K562 (cell line): ENCODE data around the gene SERPINA12. TPM values are rescaled to one million over a fixed set of nuclear protein-coding genes. Genes with fewer than 3 reads are reported as not detected.

Experiments
- ATAC-seq: fragments of 200-7000 bp; cut with Tn5 transposase; 3 replicates; pipeline ENCODE4 v1.9.1; 2020; ENCODE audit warnings: moderate library complexity
- BruUV-seq: library from RNA; stranded (reverse); fragments of 400-500 nt; replicated peaks from 2 replicates; lab custom pipeline; 2021; lab: Mats Ljungman, UMichigan
- CTCF ChIA-PET: fragments of 300-600 bp; formaldehyde crosslinking; extraction: SDS; loops from one replicate; lab custom pipeline; 2021; ENCODE audit warnings: low intra/inter-chr PET ratio; lab: Yijun Ruan, JAX
- POLR2A ChIA-PET: fragments of 300-600, 350-650 bp; sonication (Branson Sonifier 250); formaldehyde crosslinking; extraction: SDS; loops from one replicate; lab custom pipeline; 2021; ENCODE audit warnings: antibody characterized with exemption, inconsistent platforms; lab: Yijun Ruan, JAX
- DNase-seq, 4 experiments: peaks; one replicate each; pipeline versions ENCODE4 v3.0.0 to v3.0.0-alpha.2; 2011 to 2018; ENCODE audit warnings: low spot score in 3 of 4, mixed read lengths in 3 of 4; ENCODE audit errors: extremely low read depth in 1 of 4
- FAIRE-seq: peaks from 2 replicates; lab custom pipeline; 2011; peaks lifted over from hg19 to GRCh38; lab: Jason Lieb, UNC
- H2AFZ ChIP-seq: 2 replicates; pipeline ENCODE4 v1.6.0; 2011; ENCODE audit warnings: low read depth, low read length, control low read depth, inconsistent platforms
- H3K27ac ChIP-seq: fragments of 200-600 bp; 3 replicates; pipeline ENCODE4 v1.8.0; 2011; ENCODE audit warnings: low read depth, mild to moderate bottlenecking, control low read depth, inconsistent platforms, low read length, moderate library complexity, mixed read lengths; ENCODE audit errors: extremely low read depth
- H3K27me3 ChIP-seq, 2 experiments: fragments of 300-600 bp in 1 of 2; 2 replicates in 1 of 2; 3 replicates in 1 of 2; pipeline versions ENCODE4 v1.6.0 to v1.8.0; 2011; ENCODE audit warnings: inconsistent platforms in 2 of 2, low read length in 2 of 2, mild to moderate bottlenecking in 1 of 2, mixed read lengths in 1 of 2, moderate library complexity in 1 of 2; ENCODE audit not compliant: control insufficient read depth in 2 of 2, insufficient read depth in 2 of 2
- H3K36me3 ChIP-seq: fragments of 300-600 bp; 3 replicates; pipeline ENCODE4 v1.8.0; 2011; ENCODE audit warnings: mild to moderate bottlenecking, low read length, inconsistent platforms; ENCODE audit not compliant: control insufficient read depth, insufficient read depth
- H3K4me1 ChIP-seq, 2 experiments: fragments of 200-600 bp in 1 of 2; replicated peaks in 1 of 2; 2 replicates in 1 of 2; 3 replicates in 1 of 2; pipeline versions ENCODE4 v1.5.1 to v1.8.0; 2011; ENCODE audit warnings: inconsistent platforms in 2 of 2, low read length in 2 of 2, mild to moderate bottlenecking in 1 of 2, mixed read lengths in 1 of 2, moderate library complexity in 1 of 2; ENCODE audit not compliant: control insufficient read depth in 2 of 2, insufficient read depth in 2 of 2
- H3K4me2 ChIP-seq: 2 replicates; pipeline ENCODE4 v1.6.1; 2011; ENCODE audit warnings: low read length, control low read depth, inconsistent platforms, mixed read lengths; ENCODE audit not compliant: insufficient read depth
- H3K4me3 ChIP-seq: fragments of 200-600 bp; sonication (generic), shearing (Covaris generic); 2 replicates; pipeline ENCODE4 v1.5.1; 2016; ENCODE audit warnings: control low read depth, inconsistent platforms
- H3K79me2 ChIP-seq: fragments of 200-600 bp; 3 replicates; pipeline ENCODE4 v1.8.0; 2011; ENCODE audit warnings: low read length, inconsistent platforms; ENCODE audit not compliant: control insufficient read depth, insufficient read depth
- H3K9ac ChIP-seq, 2 experiments: 2 replicates each; pipeline versions ENCODE4 v1.6.0 to v1.6.1; 2011; ENCODE audit warnings: low read depth in 2 of 2, low read length in 2 of 2, control low read depth in 1 of 2, inconsistent platforms in 1 of 2, mild to moderate bottlenecking in 1 of 2, mixed read lengths in 1 of 2; ENCODE audit not compliant: insufficient read depth in 1 of 2
- H3K9me1 ChIP-seq: one replicate; pipeline ENCODE4 v1.6.0; 2011; ENCODE audit warnings: inconsistent platforms, mild to moderate bottlenecking, low read length, moderate library complexity; ENCODE audit not compliant: control insufficient read depth, insufficient read depth
- H3K9me3 ChIP-seq: replicated peaks from 2 replicates; pipeline ENCODE4 v1.5.1; 2011; ENCODE audit warnings: low read depth, low read length, inconsistent platforms; ENCODE audit not compliant: control insufficient read depth, insufficient read depth
- H4K20me1 ChIP-seq: replicated peaks from 2 replicates; pipeline ENCODE4 v1.6.1; 2011; ENCODE audit warnings: low read length, inconsistent platforms, mixed read lengths; ENCODE audit not compliant: control insufficient read depth, insufficient read depth
- DPF2 ChIP-seq: fragments of 450-650 bp; IDR thresholded peaks from 2 replicates; pipeline ENCODE4 v1.6.1; 2016
- GTF2F1 ChIP-seq: IDR thresholded peaks from 2 replicates; pipeline ENCODE4 v1.6.1; 2011; ENCODE audit warnings: low read depth, low read length, improper control_type of control experiment
- HNRNPH1 ChIP-seq: fragments of 200-400 bp; formaldehyde crosslinking; optimal IDR thresholded peaks from 2 replicates; pipeline ENCODE3; 2017; ENCODE audit warnings: low read depth, mild to moderate bottlenecking, low read length, moderate library complexity
- MAFG ChIP-seq: fragments of 450-650 bp; conservative IDR thresholded peaks from 2 replicates; pipeline ENCODE4 v1.6.1; 2016; ENCODE audit warnings: missing genetic modification characterization, missing compliant biosample characterization
- NFYB ChIP-seq: IDR thresholded peaks from 2 replicates; pipeline ENCODE4 v1.6.1; 2011; ENCODE audit warnings: mild to moderate bottlenecking, moderate library complexity; ENCODE audit not compliant: insufficient read length; ENCODE audit errors: extremely low read depth
- SAP30 ChIP-seq: fragments of 200-600 bp; sonication (generic); IDR thresholded peaks from 2 replicates; pipeline ENCODE4 v1.6.1; 2012; ENCODE audit warnings: borderline replicate concordance, low read depth, mild to moderate bottlenecking, moderate library complexity, low read length, control low read depth, inconsistent platforms; ENCODE audit not compliant: insufficient read depth, poor library complexity, severe bottlenecking
- SIN3B ChIP-seq: fragments of 450-650 bp; IDR thresholded peaks from 2 replicates; pipeline ENCODE4 v1.6.1; 2017; ENCODE audit warnings: low read depth, mild to moderate bottlenecking, moderate library complexity
- SNRNP70 ChIP-seq: fragments of 200-400 bp; formaldehyde crosslinking; optimal IDR thresholded peaks from 2 replicates; pipeline ENCODE3; 2017; ENCODE audit warnings: low read depth, low read length
- TAF7 ChIP-seq: fragments of 450-650 bp; IDR thresholded peaks from 2 replicates; pipeline ENCODE4 v1.6.1; 2016; ENCODE audit warnings: missing genetic modification characterization, missing compliant biosample characterization
- ZFPM2 ChIP-seq: fragments of 250-450 bp; sonication (Bioruptor Pico); IDR thresholded peaks from 2 replicates; pipeline ENCODE4 v1.5.1; 2022; ENCODE audit warnings: mild to moderate bottlenecking
- ZNF175 ChIP-seq: fragments of 200-800 bp; sonication (Bioruptor generic); IDR thresholded peaks from 2 replicates; pipeline ENCODE4 v1.6.1; 2016; ENCODE audit warnings: low read depth, mild to moderate bottlenecking, missing genetic modification characterization, missing compliant biosample characterization
- ZNF347 ChIP-seq: fragments of 450-650 bp; formaldehyde crosslinking; IDR thresholded peaks from 2 replicates; pipeline ENCODE4 v1.4.0; 2020; ENCODE audit warnings: low read depth, mild to moderate bottlenecking, moderate library complexity
- ZNF699 ChIP-seq: fragments of 250-450 bp; sonication (Bioruptor Pico); IDR thresholded peaks from 2 replicates; pipeline ENCODE4 v1.8.0; 2021; ENCODE audit warnings: mild to moderate bottlenecking, moderate library complexity; ENCODE audit not compliant: insufficient replicate concordance
- WGBS: fragments of 100-300 bp; shearing (Covaris generic); methylation state at CpG from one replicate; pipeline ENCODE4 v1.1.6; 2016; ENCODE audit warnings: low coverage, mixed read lengths; ENCODE audit not compliant: insufficient coverage; ENCODE audit errors: missing lambda C conversion rate; 5-methylcytosine and 5-hydroxymethylcytosine counted together
- in situ Hi-C: fragments of 300-500 bp; cut with MboI; formaldehyde crosslinking; loops from 4 replicates; pipeline ENCODE4 v1.15.0; 2018; ENCODE audit warnings: inconsistent platforms, mixed read lengths
- intact Hi-C: fragments of 100-400 bp; cut with micrococcal nuclease; formaldehyde crosslinking; loops from 2 replicates; pipeline ENCODE4 v1.14.2; 2022
- polyA plus RNA-seq, 8 experiments: library from polyadenylated mRNA; depleted of rRNA in 4 of 8; stranded (reverse) in 5 of 8; unstranded in 3 of 8; fragments of >200 nt; fragmentation: Nextera tagmentation in 2 of 8; fragmentation: Illumina TruSeq in 1 of 8; extraction: Ambion mirVana in 2 of 8; extraction: Trizol in 1 of 8; gene quantifications; 2 replicates each; pipeline versions ENCODE4 v1.2.1 to v1.2.3, GENCODE V29; 2011 to 2014; ENCODE audit warnings: inconsistent platforms in 1 of 8, missing spikeins in 1 of 8
- total RNA-seq, 7 experiments: library from RNA; depleted of rRNA in 6 of 7; stranded (reverse); fragments of >200 nt in 6 of 7; fragmentation: Illumina TruSeq in 2 of 7; extraction: Trizol in 2 of 7; gene quantifications; 2 replicates each; pipeline versions ENCODE4 v1.2.1 to v1.2.3, GENCODE V29; 2011 to 2021; ENCODE audit warnings: low replicate concordance in 1 of 7
- TF ChIP-seq, protein P1 (sequence below): fragments of 250-450 bp; sonication (Bioruptor Pico); IDR thresholded peaks from 2 replicates; pipeline ENCODE4 v1.8.0; 2021; ENCODE audit warnings: borderline replicate concordance, mild to moderate bottlenecking, moderate library complexity; ENCODE audit not compliant: poor library complexity, severe bottlenecking

SERPINA12 gene
- total and polyA plus RNA-seq, 9 of the 15 experiments (the other 6 are each of a cell fraction or from before 2014, with no cell fraction given), result not detected

DNA sequence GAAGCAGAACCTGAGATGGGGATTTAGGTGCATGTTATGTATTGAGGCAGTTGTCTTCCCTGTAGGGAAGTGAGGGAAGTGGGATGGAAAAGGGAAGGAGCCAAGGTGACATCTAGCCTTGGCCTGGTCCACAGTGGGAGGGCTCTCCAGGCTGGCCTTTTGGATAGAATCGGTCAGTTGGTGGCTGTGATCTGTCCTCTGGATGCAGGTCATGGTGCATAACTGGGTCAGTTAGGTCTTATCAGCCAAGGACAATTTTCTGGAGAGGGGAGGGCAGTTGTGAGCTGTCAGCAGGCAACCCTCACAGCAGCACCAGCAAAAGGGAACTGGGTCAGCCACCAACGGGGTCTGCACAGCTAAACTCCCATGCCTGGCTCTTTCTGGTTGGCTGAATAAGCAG, 9.6 kb downstream of the SERPINA12 start:
- no TSS peak for BruUV-seq
- no peak overlapping the region for H3K4me2 ChIP-seq

More for the DNA sequence above, 9.6 kb downstream of the SERPINA12 start:
- 0% methylated on average over 2 of the region's 2 CpGs for WGBS
- Histone ChIP-seq H3K79me2 (no peaks in the 10 kb centered on the region), H3K4me3 (no peak overlapping the region), H4K20me1 (no peaks in the 10 kb centered on the region; the same call in 1 of the 2 replicates), H3K27ac (no peak overlapping the region), H3K27me3 (no peaks in the 10 kb centered on the region), H3K36me3 (no peaks in the 10 kb centered on the region), H3K9ac (no peak overlapping the region), H2AFZ (no peak overlapping the region), H3K4me1 (no peaks in the 10 kb centered on the region), H3K9me1 (no peaks in the 10 kb centered on the region), H3K9me3 (no peaks in the 10 kb centered on the region)
- intact Hi-C loops, result no loop called here
- DNase-seq (no peak), ATAC-seq (no peak), FAIRE-seq (no peak)
- CTCF ChIA-PET, result no interaction called here
- TF ChIP-seq HNRNPH1 (no peak), SAP30 (no peak), TAF7 (tag) (no peak), SNRNP70 (no peak), DPF2 (no peak), NFYB (no peak), ZFPM2 (no peak), ZNF175 (CRISPR knock-in tag) (no peak), GTF2F1 (no peak), ZNF699 (CRISPR knock-in tag) (no peak), MAFG (tag) (no peak), ZNF347 (CRISPR knock-in tag) (no peak), SIN3B (no peak)
- TF ChIP-seq, protein P1, sequence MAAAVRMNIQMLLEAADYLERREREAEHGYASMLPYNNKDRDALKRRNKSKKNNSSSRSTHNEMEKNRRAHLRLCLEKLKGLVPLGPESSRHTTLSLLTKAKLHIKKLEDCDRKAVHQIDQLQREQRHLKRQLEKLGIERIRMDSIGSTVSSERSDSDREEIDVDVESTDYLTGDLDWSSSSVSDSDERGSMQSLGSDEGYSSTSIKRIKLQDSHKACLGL (CRISPR knock-in tag), result no peak
- in situ Hi-C loops, result no loop called here
- POLR2A ChIA-PET, result no interaction called here
